Anterior cingulate cortex (tissue), 58 donors: ENCODE measurements around the gene CCDC12.

Source experiments
- DNase-seq, 58 donors: peaks; one replicate each; lab custom pipeline; 2025; lab: John Stamatoyannopoulos, UW

CCDC12 gene

DNA sequence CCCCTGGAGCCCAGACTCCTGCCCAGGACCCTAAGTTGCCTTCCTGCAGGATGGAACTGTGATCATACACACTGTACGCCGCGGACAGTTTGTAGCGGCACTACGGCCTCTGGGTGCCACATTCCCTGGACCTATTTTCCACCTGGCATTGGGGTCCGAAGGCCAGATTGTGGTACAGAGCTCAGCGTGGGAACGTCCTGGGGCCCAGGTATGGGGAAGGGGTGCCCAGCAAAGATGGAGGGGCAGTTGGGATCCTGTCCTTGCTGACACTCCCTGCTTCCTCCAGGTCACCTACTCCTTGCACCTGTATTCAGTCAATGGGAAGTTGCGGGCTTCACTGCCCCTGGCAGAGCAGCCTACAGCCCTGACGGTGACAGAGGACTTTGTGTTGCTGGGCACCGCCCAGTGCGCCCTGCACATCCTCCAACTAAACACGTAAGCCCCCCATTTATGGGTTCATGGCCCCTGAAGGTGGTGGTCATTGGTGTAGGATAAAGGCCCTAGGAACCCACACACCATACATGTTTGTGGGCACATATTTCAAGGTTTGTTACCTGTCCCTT, 31.8 kb upstream of the CCDC12 start:
- no peak for DNase-seq

DNA sequence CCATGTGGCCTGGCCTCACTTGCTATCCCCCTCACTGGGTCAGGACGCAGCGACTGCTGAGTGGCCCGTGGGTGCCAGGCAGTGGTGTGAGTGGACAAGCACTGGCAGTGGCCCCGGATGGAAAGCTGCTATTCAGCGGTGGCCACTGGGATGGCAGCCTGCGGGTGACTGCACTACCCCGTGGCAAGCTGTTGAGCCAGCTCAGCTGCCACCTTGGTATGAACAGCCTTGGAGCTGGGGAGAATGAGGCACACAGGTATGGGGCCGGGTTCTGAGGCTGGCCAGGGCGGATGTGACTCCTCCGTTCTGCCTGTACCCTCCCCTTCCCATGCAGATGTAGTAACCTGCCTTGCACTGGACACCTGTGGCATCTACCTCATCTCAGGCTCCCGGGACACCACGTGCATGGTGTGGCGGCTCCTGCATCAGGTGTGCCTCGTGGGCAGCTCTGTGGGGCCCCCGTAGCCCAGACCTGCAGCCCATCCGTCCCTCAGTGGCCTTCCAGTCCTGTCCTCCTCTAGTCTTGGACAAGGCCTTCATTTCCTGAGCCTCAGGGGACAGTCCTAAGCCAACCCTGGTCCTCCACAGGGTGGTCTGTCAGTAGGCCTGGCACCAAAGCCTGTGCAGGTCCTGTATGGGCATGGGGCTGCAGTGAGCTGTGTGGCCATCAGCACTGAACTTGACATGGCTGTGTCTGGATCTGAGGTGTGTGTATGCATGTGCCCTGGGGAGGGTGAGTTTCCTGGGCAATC, 31.1 kb upstream of the CCDC12 start:
- no peak for DNase-seq

DNA sequence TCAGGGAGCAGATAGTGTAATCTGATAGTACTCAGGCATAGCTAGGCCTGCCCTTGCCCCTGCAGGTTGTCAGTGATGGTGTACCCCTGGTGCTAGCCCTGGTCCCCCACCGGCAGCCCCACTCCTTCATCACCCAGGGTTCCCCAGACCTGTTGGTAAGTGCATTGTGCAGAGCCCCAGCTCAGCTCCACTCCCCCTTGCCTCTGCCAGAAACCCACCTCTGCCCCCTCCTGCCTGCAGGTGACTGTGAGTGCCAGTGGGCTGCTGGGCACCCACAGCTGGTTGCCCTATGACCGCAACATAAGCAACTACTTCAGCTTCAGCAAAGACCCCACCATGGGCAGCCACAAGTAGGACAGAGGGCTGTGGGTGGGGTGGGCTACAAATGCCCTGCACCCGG, 30.5 kb upstream of the CCDC12 start:
- DNase-seq = no peak

DNA sequence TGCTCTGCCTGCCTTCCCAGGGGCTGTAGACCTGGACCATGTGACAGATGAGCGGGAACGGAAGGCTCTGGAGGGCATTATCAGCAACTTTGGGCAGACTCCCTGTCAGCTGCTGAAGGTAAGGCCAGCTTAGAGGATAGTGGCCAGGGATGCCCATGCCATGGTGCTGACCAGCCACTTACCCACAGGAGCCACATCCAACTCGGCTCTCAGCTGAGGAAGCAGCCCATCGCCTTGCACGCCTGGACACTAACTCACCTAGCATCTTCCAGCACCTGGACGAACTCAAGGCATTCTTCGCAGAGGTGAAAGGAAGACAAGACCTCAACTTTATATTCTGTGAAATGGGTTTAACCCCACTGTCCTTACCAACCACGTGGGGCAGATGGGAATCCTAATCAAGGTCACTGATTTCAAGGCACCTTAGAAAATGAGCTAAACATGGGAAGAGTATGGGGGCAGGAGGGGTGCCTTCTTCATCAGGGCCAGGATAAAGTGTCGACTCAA, 29.7 kb upstream of the CCDC12 start:
- DNase-seq = no peak

DNA sequence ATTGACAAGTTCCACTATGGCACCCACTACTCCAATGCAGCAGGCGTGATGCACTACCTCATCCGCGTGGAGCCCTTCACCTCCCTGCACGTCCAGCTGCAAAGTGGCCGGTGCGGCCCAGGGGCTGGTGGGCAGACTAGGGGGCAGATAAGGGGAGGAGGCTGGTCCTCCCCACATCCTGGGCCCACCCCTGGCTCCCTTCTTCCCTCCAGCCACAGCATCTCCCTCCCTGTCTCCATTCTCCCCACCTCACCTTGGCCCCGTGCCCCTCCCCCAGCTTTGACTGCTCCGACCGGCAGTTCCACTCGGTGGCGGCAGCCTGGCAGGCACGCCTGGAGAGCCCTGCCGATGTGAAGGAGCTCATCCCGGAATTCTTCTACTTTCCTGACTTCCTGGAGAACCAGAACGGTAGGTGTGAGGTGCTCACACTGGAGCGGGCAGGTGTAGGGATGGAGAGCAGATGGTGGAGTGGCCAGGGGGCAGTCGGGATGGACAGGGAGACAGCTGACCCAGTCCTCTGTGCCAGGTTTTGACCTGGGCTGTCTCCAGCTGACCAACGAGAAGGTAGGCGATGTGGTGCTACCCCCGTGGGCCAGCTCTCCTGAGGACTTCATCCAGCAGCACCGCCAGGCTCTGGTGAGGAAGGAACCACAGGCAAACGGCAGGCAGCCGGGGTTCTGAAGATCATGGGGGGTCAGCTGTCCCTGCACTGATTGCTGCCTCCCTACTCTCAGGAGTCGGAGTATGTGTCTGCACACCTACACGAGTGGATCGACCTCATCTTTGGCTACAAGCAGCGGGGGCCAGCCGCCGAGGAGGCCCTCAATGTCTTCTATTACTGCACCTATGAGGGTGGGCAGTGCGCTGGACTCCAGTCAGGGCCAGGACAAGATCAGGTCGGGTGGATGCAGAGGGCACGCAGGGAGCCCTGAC, 28.9 kb upstream of the CCDC12 start:
- DNase-seq = no peak

DNA sequence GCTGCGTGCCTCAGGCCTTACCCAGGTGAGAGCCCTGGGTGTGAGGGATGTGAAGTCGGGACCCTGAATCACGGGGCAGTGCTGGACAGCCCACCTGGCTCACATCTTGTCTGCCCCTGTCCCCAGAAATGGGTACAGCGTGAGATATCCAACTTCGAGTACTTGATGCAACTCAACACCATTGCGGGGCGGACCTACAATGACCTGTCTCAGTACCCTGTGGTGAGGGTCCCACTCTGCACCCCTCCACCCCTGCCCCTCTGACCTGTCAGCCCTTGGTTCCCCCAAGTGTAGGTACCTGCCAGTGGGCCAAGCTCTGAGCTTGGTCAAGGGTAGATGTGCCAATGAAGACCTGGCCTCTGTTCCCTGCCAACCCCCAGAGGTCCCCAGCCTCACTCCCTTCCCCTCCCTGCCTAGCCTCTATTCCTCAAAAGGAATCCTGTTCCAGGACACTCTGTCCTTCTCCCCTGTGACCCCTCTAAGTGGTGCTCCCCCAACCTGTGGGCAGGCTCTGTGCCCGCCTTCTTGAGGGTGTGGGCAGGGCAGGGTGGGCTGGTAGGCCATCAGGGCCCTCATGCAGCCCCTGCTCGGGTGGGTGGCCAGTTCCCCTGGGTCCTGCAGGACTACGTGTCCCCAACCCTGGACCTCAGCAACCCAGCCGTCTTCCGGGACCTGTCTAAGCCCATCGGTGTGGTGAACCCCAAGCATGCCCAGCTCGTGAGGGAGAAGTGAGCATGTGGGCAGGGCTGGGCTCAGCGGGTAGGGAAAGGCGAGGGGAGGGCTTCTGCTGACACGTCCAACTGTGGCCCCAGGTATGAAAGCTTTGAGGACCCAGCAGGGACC, 28.0 kb upstream of the CCDC12 start:
- DNase-seq = no peak

DNA sequence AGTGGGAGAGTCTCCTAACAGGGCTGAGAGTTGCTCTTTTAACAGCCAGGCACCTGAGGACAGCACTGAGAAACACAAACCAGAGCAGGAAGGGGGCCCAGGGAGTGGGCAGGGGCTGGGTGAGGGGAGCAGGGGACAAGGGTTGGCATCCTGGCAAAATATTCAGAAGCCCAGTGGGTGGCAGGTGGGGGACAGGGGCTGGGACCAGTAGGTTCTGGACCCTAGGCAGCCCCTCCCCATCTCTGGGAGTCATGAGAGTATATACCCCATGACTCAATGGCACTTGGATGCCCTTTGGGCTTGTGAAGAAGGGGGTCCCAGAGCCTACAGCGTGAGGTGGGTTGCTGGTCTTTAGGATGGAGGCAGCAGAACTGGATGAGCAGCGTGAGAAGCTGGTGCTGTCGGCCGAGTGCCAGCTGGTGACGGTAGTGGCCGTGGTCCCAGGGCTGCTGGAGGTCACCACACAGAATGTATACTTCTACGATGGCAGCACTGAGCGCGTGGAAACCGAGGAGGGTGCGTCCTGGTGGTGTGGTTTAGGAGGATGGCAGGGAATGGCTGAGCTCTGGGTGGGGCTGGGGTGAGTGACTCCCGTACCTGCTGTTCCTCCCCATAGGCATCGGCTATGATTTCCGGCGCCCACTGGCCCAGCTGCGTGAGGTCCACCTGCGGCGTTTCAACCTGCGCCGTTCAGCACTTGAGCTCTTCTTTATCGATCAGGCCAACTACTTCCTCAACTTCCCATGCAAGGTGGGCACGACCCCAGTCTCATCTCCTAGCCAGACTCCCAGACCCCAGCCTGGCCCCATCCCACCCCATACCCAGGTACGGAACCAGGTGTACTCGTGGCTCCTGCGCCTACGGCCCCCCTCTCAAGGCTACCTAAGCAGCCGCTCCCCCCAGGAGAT, 27.2 kb upstream of the CCDC12 start:
- no peak for DNase-seq

DNA sequence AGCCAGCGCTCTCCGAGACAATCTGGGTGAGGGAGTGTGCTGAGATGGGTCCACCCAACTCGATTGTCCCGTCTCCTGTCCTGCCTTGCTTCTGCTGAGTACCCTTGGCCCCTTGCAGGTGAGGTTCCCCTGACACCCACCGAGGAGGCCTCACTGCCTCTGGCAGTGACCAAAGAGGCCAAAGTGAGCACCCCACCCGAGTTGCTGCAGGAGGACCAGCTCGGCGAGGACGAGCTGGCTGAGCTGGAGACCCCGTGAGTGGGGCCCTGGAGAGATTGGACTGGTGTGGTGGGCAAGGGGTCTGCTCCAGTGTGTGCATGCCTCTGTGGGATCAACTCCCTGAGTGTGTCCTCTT, 26.5 kb upstream of the CCDC12 start:
- DNase-seq = no peak

DNA sequence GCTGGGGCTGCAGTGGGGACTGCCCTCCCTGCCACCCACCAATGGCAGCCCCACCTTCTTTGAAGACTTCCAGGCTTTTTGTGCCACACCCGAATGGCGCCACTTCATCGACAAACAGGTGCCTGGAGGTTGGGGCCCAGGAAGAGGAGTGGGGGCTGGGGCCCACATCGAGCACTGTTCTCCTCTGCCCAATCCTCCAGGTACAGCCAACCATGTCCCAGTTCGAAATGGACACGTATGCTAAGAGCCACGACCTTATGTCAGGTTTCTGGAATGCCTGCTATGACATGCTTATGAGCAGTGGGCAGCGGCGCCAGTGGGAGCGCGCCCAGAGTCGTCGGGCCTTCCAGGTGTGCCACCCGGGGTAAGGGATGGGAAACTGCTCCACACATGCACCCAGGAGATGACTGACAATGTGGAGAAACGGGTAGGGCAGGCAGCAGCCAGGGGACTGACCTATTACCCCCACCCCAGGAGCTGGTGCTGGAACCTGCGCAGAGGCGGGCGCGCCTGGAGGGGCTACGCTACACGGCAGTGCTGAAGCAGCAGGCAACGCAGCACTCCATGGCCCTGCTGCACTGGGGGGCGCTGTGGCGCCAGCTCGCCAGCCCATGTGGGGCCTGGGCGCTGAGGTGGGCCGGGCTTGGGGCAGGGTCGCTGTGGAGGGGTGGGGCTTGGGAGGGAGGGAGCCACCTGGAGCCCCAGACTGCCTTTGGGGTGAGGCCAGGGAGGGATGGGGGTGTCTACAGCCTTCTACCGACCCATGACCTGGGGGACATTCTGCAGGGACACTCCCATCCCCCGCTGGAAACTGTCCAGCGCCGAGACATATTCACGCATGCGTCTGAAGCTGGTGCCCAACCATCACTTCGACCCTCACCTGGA, 25.9 kb upstream of the CCDC12 start:
- no peak for DNase-seq

DNA sequence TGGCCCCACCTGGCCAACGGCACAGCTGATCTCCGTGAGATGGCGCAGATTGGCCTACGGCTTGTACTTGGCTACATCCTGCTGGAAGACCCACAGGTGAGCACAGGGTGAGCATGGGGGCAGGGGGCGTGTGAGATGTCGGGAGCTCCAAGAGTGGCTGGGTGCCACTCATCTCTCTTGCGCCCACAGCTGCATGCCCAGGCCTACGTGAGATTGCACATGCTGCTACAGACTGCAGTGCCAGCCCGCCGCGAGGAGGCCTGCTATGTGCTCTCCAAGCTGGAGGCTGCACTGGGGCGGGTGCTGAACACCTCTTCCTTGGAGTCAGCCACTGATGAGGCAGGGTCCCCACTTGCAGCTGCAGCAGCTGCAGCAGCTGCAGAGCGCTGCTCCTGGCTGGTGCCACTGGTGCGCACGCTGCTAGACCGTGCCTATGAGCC, 25.2 kb upstream of the CCDC12 start:
- DNase-seq = no peak

DNA sequence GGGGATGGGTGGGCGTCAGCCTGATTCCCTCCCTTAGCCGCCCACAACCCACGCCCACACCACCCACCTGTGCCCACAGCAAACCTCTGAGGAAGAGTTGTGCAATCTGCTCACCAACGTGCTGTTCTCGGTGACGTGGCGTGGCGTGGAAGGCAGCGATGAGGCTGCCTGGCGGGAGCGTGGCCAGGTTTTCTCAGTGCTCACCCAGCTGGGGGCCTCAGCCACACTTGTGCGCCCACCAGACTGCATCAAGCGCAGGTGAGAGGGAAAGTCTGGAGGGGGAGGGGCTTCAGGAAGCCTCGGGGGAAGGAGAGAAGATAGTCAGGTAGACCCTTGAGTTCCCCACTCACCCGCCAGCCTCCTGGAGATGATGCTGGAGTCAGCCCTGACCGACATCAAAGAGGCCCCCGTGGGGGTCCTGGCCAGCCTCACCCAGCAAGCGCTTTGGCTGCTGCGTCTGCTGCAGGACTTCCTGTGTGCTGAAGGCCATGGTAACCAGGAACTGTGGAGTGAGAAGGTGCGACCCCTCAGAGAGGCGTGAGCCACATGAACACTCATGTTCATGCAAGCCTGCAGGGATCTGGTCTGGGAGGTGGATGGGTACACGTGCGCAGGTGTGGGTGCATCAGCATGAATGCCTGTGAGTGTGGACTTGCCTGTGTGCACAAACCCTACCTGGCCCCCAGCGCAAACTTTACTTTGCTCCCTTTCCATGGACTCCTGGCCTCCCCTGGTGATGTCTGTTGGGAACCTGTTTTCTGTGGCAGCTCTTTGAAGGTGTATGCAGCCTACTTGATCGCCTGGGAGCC, 24.6 kb upstream of the CCDC12 start:
- DNase-seq = no peak

DNA sequence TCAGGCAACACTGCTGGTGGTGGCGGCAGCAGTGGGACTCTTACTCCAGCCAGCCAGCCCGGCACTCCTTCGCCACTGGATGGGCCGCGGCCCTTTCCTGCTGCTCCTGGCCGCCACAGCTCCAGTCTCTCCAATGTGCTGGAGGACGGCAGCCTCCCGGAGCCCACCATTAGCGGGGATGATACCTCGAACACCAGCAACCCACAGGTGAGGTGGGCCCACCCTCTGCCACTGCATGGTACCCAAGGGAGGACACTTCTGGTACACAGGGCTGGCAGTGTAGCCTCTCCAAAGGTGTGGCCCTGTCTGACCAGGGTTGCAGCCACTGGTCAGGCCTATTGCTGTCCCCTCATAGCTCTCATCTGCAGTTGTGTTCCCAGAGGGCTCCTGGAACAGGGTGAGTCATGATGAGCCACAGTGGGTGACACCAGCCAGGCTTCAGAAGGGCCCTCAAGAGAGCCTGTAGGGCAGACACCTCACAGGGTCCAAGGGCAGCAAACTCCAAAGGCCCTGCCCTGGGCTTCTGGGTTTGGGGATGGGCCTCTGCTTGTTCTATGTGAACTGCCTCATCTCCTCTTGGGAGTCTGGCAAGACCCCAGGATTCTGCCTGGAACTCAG, 23.8 kb upstream of the CCDC12 start:
- DNase-seq = no peak

DNA sequence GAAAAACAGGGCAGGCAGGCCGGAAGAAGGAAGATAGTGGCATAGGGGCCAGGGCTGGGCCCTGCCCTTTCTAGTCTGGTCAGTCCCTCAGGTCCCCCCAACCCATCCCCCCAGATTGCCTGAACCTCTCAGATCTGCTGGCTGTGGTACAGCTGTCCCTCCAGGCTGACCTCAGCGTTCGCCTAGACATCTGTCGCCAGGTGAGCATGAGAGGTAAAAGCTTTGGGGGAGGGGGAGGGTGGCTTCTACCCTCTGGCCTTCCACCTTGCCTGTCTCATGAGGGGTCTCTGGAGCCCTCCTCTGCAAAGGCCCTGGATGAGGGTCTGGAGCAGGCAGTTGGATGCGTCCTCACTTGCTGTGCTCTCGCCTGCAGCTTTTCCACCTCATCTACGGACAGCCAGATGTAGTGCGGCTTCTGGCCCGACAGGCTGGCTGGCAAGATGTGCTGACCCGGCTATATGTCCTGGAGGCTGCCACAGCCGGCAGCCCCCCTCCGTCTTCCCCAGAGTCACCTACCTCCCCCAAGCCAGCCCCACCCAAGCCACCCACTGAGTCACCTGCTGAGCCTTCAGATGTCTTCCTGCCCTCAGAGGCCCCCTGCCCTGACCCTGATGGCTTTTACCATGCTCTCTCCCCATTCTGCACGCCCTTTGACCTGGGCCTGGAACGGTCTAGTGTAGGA, 23.1 kb upstream of the CCDC12 start:
- no peak for DNase-seq

DNA sequence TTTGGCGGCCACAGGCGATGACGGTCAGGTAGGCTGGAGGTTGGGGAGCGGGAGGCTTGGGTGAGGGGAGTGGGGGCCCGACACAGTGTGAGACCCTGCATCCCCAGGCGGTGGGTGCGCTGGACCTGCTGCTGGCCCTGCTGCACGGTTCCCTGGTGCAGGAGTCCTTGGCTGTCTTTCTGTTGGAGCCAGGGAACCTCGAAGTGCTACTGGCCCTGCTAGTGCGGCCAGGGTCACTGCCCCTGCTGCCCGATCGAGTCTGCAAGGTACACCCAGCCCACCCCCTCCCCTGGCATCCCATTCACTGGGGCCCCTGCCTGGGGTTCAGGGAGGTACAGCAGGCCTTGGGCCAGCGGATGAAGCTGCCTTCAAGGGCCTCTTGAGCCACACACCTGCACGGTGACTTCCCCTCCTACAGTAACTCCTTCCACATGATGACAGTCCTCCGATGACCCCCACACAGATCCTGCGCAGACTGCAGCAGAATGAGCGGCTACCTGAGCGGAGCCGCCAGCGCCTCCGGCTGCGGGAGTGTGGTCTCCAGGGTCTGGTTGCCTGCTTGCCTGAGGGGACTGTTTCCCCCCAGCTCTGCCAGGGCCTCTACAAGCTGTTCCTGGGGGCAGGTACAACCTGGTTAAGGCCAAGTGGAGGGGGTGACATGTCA, 22.4 kb upstream of the CCDC12 start:
- no peak for DNase-seq

DNA sequence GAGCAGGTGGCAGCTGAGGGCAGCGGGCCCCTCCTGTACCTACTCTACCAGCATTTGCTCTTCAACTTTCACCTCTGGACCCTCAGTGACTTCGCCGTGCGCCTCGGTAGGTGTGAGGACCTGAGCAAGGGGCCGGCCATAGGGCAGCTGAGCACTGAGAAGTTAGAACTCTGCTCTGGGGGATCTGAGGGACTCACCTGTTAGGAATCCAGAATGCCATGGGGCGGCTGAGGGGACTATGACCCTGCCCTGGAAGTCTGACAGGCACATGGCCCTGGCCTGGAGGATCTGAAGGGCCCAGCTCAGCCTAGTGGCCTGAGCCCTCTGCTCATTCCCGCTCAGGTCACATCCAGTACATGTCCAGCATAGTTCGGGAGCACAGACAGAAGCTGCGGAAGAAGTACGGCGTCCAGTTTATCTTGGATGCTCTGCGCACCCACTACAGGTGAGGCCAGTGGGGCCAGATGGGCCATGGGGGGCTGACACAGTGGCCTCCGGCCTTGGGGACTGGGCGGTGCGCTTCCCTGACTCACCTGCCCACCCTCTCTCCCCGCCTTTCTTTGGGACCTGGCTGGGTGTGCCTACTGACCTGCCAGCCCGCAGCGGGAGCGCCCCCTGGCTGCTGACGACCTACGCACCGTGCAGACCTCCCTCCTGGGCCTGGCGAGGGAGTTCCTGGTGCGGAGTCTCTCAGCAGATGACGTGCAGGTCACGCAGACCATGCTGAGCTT, 21.7 kb upstream of the CCDC12 start:
- peak in 11 of 58 donors; percentile 11 to 32 (median 25) for DNase-seq
